AG10803 (cell line): ENCODE measurements around the gene BBOF1.

ENCODE experiments used
- DNase-seq: peaks from one replicate; pipeline ENCODE4 v3.0.0; 2010; ENCODE audit warnings: low read depth
- H3K4me3 ChIP-seq: 2 replicates; pipeline ENCODE4 v1.5.1; 2011; ENCODE audit warnings: mild to moderate bottlenecking, low read length, control low read depth
- CTCF ChIP-seq: conservative IDR thresholded peaks from 2 replicates; pipeline ENCODE4 v1.5.1; 2011; ENCODE audit warnings: mild to moderate bottlenecking, low read length, control low read depth, inconsistent platforms

BBOF1 gene

DNA sequence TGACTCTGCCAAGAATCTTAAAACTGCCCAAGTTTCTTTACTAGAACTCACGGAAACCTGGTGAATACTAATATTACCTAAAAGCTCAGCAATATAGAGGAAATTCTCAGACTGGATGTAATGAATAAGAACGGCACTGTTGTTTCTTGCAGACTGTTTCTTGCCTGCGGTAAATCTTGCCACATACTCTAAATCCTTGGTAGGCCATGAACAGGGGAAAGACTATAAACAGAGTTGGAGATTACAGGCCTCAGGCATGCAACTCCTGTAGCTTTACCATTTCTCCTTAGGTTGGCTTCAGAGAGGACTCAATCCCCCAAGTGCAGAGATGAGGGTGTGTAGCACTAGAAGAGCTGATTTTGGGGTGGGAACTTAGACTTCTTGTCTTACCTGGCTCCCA, 64.0 kb downstream of the BBOF1 start:
- no peak for TF ChIP-seq CTCF
- DNase-seq, result peak; percentile 11

DNA sequence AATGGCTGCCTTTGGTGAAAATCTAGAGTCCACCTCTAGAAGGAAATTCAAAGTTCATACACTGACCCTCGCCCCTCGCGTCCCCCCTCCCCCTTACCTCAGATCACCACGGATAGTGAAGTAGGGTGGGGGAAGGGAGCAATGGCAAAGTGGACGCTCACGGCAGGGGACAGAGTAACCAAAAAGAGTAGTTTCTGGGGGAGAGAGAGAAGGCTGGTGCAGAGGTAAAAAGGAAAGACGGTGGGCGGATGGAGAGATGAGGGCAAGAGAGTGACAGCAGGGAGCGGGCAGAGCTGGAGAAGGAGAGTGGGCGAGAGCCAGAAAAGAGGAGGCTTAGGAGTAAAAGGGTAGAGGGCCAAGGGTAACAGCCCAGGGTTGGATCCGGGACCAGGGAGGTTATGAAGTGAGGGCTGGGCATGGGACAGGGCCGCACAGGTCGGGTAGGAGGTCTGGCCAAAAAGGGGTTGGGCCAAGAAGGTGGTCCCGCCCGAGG, 64.7 kb downstream of the BBOF1 start:
- H3K4me3 ChIP-seq, result peak overlapping the region; percentile 92
- TF ChIP-seq CTCF, result no peak
- DNase-seq, result no peak

More for the DNA sequence above, 64.0 kb downstream of the BBOF1 start:
- H3K4me3 ChIP-seq, result peak overlapping the region; percentile 92

DNA sequence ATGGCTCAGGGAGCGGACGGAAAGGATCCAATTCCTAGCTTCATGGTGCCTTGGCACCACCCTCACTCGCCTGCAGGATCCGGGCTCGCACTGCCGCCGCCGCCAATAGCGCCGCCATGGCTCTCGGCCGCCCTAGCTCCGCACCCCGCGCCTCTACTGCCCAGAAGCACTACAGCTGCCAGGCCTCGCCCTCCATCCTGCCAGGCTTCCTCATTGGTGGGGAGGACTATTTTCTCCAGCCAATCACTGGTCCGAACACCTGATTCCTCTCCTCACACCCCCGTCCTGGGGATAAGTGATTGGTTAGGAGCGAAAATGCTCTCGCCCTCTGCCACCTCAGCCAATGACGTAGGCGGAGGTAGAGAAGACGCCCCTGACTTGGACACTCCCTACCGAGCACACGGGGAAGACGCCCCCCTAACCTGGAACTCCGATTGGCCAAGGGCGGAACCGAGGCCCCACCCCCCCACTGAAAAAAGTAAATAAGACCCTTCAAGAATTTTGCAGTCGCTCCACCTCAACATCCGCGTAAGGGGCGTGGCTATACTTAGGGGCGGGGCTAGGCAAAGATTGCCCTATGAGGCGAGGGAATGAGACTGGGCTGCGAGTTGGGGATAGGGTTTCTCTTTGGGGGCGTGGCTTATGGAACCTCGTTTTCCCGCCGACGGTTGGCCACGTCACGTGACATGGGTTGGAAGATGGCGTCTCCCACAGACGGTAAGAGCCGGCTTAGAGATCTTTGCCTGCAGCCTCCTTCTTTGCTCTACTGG, 65.3 kb downstream of the BBOF1 start, which contains the start of the genes ALDH6A1 and LIN52:
TSS of gene ALDH6A1 (minus strand) at position 177 of the 770 bp plus-strand sequence. CDS start at position 118, 59 bp downstream.
TSS of gene LIN52 (plus strand) at position 680 of the 770 bp plus-strand sequence. CDS start at position 699, 19 bp downstream.
- peak within 1 kb of the TSS; percentile 92 for H3K4me3 ChIP-seq
- peak; percentile 100 for DNase-seq
- no peak for TF ChIP-seq CTCF

DNA sequence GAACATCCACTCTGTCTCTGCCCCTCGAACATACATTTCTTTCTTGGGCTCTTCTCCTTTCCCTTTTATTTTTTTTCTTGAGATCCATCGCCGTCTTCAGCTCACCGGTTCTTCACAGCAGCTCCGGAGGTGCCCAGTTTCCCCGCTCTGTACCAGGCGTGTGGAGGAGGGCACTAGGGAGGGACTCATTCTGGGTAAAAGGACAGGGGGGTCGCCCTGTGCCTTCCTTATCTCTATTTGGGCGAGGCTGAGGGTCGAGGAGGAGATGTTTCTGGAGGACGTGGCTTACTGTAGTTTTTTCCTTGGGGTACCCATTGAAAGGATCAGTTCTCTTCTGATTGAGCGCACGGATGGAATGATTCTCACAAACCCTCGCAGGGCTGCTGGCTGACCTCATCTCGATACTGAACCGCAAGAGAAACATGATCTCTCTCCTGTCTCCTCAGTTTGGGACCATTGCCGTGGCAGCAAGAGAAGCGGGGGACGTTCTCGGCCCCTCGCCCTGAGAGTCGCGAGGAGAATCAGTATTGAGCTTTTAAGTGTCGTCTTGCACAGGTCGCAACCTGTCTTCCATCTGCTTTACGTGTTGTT, 66.0 kb downstream of the BBOF1 start:
- TF ChIP-seq CTCF, result no peak
- H3K4me3 ChIP-seq, result peak overlapping the region; percentile 88
- DNase-seq, result peak; percentile 36

- peak overlapping the region; percentile 88 for H3K4me3 ChIP-seq
- TF ChIP-seq CTCF, result no peak
- no peak for DNase-seq
Observed at GRCh38 chr14:74085828-74086227, 66.7 kb downstream of the BBOF1 start.

GRCh38 chr14:74089251-74090020, 70.3 kb downstream of the BBOF1 start:
- H3K4me3 ChIP-seq, result no peak overlapping the region
- no peak for DNase-seq
- TF ChIP-seq CTCF, result no peak
